GM21381 (cell line): Measurements from ENCODE around the gene PERM1.
"Not testable (repeated sequence)": the region's sequence is repeated elsewhere in the genome, so short reads cannot be mapped to it uniquely, and the experiment has no call there.

ENCODE experiments used
- ATAC-seq: cut with Tn5 transposase; IDR thresholded peaks from one replicate; pipeline ENCODE4 v1.9.1; 2021; ENCODE audit warnings: mild to moderate bottlenecking, moderate library complexity; ENCODE audit not compliant: unreplicated experiment

Gene PERM1

DNA sequence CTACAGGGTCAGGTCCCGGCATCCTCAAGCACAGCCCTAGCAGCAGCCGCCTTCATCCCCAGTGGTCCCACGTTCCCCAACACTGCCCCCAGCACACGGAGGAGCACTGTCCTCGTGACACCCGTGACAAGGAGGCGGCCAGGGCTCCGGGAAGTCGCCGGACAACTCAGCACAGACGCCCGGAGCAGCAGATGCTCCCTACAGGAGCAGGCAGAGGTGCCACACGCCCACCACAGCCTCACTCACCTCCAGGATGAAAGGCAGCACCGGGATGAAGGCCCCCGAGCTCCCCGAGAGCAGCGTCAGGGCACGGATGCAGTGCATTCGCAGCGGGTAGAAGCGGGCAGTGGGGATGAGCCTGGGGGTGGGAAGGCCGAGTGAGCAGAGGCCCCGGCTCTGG, 31.0 kb downstream of the PERM1 start:
- no peak for ATAC-seq

- no peak for ATAC-seq
Measured at GRCh38 chr1:950268-950667, 31.6 kb downstream of the PERM1 start.

- no peak for ATAC-seq
Measured at GRCh38 chr1:947958-948357, 33.9 kb downstream of the PERM1 start.

- not testable (repeated sequence) for ATAC-seq
Measured at GRCh38 chr1:946811-947210, 35.1 kb downstream of the PERM1 start.

GRCh38 chr1:945688-946556, 36.0 kb downstream of the PERM1 start:
- ATAC-seq: no peak

DNA sequence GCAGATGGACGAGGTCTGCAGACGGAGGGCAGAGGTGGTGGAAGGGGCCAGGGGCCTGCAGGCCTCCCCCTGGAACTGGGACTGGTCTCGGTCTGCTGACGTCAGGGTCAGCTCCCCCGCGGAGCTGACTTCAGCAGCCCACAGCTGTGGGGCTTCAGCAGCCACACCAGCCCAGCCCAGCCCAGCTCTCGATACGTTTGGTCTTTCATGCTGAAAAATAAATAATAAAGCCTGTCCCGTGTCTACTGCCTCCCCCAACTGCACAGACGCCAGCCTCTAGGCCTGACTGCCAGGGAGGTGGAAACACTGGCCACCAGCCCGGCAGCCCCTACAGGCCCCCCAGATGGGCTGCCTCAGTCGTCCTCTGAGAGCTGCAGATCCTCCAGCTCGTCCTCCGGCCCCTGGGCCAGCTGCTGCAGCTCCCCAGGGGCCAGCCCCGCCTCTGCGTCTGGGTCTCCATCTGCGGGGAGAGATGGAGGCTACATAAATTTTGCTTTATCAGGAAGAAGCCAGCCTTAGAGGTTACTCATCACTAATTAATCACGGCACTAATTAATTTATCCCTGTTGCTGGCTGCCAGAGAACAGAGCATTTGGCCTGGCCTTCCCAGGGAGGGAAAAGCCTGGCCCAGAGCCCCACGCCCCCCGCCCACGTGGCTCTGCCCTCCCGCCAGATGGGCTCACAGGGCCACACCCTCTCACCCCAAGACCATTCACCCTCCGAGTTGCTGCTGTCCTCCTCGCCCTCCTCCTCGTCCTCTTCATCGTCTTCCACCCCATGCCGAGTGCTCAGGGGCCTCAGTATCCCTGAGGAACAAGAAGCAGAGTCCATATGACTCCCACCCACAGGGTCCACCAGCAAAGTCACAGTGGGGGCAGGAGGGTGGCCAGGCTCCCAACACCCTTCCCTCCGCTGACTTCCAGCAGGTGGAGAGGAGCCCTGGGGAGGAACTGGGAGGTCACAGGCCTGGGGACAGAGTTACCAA, 37.3 kb downstream of the PERM1 start:
- ATAC-seq: no peak

DNA sequence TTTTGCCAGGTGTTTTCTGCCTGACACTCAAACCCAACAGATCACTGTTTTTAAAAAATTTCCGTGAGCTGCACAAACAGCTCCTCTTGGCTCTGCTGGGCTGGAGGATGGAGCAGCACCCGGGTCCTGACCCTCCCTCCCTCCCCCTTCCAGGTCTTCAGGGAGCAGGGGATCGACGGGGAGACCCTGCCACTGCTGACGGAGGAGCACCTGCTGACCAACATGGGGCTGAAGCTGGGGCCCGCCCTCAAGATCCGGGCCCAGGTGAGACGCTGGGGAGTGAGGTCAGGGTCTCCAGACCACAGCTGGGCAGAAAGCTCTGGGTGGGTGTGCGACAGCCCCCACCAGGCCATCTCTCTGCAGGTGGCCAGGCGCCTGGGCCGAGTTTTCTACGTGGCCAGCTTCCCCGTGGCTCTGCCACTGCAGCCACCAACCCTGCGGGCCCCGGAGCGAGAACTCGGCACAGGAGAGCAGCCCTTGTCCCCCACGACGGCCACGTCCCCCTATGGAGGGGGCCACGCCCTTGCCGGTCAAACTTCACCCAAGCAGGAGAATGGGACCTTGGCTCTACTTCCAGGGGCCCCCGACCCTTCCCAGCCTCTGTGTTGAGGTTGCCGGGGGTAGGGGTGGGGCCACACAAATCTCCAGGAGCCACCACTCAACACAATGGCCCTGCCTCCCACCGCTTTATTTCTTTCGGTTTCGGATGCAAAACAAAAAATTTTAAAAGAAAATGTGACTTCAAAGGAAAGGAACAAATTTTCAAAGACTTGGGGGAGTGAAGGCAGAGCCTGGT, 38.1 kb downstream of the PERM1 start:
- no peak for ATAC-seq

GRCh38 chr1:942864-943533, 38.9 kb downstream of the PERM1 start:
- ATAC-seq: no peak

- ATAC-seq: no peak
Measured at GRCh38 chr1:942411-942821, 39.5 kb downstream of the PERM1 start.

- ATAC-seq: no peak
Measured at GRCh38 chr1:941588-942383, 40.1 kb downstream of the PERM1 start.

GRCh38 chr1:941015-941587, 40.8 kb downstream of the PERM1 start:
- ATAC-seq: no peak

DNA sequence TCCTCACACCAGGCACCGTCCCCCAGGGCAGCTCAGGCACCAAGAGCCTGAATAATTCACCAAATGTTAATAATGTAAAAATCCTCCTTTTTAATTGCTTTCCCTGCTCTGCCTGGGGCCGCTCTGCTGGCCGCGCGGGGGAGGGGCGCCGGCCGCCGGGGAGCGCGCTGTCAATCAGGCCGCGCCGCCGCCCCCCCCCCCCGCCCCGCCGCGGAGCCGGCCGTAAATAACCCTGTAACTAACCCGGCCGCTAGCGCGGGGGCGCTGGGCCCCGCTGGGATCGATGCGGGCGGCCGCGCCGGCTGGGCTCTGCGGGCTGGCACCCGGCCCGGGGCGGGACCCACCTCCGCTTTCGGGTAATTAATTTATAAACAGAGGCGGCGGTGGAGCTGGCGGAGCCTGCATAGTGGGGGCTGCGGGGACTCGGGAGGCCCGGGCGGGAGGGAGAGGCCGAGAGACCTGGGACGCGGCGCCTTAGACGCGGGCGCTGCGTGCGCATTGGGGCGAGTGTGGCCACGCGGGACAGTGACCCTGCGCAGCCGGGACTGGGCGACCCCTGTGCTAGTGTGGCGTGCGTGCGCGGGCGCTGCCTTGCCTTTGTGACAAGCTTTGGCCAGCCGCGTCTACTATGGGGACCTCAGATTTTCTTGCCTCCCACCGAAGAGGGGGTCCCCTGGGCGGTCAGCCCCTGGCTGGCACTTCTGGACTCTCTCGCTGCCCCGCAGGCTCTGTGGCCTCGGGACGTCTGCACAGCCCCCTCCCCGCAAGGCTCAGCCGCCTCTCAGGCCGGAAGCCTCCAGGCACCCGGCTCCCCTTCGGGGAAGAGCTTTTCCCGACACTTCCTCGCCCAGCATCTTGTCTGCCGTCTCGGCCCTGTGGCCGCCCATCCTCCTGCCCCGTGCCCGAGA, 41.5 kb downstream of the PERM1 start:
- no peak for ATAC-seq

GRCh38 chr1:939511-940106, 42.3 kb downstream of the PERM1 start:
- ATAC-seq: no peak

GRCh38 chr1:938711-939489, 43.0 kb downstream of the PERM1 start:
- no peak for ATAC-seq

- ATAC-seq: no peak
Measured at GRCh38 chr1:938088-938683, 43.7 kb downstream of the PERM1 start.

- no peak for ATAC-seq
Measured at GRCh38 chr1:937521-937920, 44.4 kb downstream of the PERM1 start.
